NCI-H2107 (cell line): Measurements from ENCODE around the gene CCDC92B.
"Not testable (repeated sequence)": the region's sequence is repeated elsewhere in the genome, so short reads cannot be mapped to it uniquely, and the experiment has no call there.

Source experiments
- DNase-seq: peaks from one replicate; lab custom pipeline; 2025; lab: John Stamatoyannopoulos, UW

The CCDC92B gene

GRCh38 chr17:2689411-2690164 is 59.9 kb downstream of the CCDC92B start:
- no peak for DNase-seq

- DNase-seq = no peak
Observed at GRCh38 chr17:2688351-2689342, 60.8 kb downstream of the CCDC92B start.

- no peak for DNase-seq
Observed at GRCh38 chr17:2687074-2687418, 62.4 kb downstream of the CCDC92B start.

- no peak for DNase-seq
Observed at GRCh38 chr17:2685696-2686095, 63.8 kb downstream of the CCDC92B start.

- no peak for DNase-seq
Observed at GRCh38 chr17:2684549-2684948, 64.9 kb downstream of the CCDC92B start.

- no peak for DNase-seq
Observed at GRCh38 chr17:2683912-2684311, 65.5 kb downstream of the CCDC92B start.

GRCh38 chr17:2682176-2682938 is 67.1 kb downstream of the CCDC92B start:
- DNase-seq = no peak

- DNase-seq = no peak
Observed at GRCh38 chr17:2681650-2682049, 67.8 kb downstream of the CCDC92B start.

- no peak for DNase-seq
Observed at GRCh38 chr17:2680961-2681360, 68.5 kb downstream of the CCDC92B start.

GRCh38 chr17:2679247-2679646 is 70.2 kb downstream of the CCDC92B start:
- not testable (repeated sequence) for DNase-seq
